Stimulated activated CD8-positive, alpha-beta memory T cell treated with anti-CD3 and anti-CD28 coated beads, Interleukin-12 subunit alpha, Interleukin-12 subunit beta, amount 100 ng/mL, for 24 hours (primary cell): ENCODE measurements around the gene CPAMD8.
"Not testable (repeated sequence)": the region's sequence is repeated elsewhere in the genome, so short reads cannot be mapped to it uniquely, and the experiment has no call there.

Experiments
- DNase-seq: peaks from one replicate; pipeline ENCODE4 v3.0.0-alpha.2; 2020; ENCODE audit errors: extremely low read depth

CPAMD8 gene

DNA sequence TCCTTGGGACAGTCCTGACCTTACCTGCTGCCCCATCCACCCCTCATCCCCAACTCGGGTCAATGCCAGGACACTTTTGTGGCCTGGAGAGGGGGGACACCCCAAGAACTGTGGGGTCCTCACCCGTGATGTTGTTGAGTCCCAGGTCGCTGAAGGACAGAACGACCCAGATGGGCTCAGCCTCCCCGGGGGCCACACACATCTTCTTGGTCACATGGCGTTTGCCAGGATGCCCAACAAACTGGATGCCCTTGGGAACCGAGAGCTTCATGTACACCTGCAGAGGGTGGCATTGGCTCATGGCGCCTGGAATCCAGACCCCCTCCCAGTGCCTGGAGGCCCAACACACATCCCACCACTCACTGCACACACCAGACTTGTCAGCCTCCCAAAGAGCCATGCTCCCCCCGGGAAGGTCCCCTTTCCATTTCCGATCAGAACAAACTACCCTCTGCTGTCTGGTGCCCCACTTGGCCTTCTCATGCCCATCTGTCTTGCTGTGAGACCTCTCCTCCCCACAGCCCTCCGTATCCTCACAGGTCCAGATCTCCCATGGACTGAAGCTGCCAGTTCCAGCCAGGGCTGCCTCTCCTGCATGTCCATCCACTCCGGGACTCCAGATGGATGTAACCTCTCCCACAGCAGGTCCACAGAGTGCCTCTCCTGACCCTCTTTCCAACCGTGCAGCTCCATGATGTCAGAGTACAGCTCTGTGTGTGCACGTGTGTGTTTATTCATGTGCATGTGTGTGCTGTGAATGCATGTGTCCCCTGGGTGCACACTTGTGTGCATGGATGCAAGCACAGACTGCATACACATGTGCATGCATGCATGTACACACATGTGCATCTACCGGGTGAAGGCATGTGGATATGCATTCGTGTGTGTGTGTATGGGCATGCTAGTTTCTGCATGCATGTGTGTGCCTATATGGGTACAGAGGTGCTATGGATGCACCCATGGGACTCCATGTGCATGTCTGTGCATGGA is 79.4 kb downstream of the CPAMD8 start:
- no peak for DNase-seq

DNA sequence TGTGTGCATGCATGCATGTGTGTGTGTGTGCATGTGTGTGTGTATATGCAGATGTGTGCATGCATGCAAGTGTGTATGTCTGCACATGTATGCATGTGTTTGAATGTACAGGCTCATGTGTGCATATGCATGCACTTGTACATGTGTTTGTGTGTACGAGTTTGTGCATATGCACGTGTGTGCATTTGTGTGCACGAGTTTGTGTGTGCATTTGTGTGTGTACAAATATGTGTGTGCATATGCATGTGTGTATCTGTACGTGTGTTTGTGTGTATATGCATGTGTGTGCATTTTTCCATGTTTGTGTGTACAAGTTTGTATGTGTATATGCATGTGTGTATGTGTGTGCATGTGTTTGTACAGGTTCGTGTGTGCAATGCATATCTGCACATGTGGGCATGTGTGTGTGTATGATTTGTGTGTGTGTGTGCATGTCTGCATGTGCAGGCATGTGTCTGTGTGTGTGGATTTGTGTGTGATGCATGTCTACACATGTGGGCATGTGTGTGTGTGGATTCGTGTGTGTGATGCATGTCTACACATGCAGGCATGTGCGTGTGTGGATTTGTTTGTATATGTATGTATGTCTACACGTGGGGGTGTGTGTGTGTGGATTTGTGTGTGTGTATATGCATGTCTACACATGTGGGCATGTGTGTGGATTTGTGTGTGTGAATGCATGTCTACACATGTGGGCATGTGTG is 80.7 kb downstream of the CPAMD8 start:
- no peak for DNase-seq

DNA sequence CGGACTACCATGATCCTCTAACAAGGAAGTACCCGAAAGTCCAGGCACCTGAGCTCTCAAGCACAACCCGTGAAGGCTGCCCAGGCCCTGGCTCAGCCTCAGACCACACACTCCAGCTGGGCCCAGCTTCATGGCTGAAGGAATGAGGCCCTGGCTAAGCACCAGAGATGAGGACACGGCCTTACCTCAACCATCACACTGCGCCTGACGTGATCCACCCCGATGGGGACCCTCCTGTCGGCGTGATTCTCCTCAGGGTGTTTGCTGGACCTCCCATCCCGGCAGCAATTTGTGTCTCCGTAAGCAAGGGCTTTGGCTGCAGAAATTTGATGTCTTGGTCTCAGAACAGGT is 81.3 kb downstream of the CPAMD8 start:
- no peak for DNase-seq

DNA sequence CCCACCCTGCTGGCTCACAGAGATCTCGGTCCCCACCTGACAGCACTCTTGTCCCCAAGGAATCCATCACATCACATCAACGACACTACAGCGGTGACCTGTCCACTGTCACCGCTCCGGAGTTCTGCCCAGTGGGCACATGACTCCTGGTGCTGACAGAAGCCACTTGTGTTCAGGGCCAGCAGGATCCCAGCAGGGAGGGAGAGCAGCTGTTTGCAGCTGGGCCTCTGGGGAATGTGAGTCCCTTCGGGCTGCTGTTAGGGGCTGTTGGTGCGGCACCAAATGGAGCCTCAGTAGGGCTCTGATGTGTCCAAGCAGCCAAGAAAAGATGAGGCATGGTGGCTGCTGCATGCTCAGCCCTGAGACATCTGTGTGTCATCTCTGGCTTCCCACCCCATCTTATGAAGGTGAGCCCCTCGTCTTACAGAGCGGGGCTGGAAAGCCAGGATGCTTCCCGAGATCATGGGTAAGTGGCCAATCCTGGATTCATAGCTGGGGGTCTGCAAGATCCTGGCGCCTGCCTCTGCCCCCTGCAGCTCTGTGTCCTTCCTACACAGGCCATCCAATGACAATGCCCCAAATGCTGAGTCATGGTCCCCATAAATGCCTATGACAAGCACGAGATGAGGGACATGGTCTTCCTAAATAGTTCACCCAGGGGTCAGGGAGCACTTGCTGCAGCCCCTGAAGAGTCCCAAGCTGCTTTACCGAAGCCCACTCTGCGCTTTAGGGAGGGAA is 81.8 kb downstream of the CPAMD8 start:
- no peak for DNase-seq

DNA sequence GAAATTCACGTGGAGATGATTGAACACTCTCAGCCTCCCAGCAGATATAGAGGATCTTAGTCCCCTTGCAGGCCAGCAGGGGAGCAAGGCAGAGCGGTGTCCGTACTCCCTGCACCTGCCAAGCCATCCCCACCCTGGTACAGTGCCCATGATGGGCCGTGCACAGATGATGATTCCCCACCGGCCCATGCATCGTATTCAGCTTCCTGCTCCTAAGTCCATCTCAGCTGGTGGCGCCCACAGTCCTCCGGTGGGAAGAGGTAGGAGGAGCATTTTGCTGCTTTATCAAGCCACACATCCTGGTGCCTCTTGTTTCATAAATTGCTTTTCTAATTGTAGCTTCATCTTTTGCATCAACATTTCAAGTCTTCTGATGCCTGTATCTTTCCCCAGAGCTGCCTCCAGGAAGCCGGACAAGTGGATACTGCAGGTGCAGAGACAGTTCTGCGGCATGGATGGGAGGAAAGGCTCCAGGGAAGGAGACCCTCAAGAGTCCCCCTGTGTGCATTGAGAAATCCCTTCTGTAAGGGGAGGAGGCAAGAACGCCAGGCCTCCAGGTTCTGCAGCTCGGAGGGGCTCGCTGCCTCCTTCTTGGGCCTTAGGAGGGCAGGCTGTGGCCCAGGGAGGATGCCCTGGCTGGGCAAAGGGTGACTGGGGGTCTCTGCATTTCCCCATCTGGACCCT is 82.5 kb downstream of the CPAMD8 start:
- DNase-seq = no peak

DNA sequence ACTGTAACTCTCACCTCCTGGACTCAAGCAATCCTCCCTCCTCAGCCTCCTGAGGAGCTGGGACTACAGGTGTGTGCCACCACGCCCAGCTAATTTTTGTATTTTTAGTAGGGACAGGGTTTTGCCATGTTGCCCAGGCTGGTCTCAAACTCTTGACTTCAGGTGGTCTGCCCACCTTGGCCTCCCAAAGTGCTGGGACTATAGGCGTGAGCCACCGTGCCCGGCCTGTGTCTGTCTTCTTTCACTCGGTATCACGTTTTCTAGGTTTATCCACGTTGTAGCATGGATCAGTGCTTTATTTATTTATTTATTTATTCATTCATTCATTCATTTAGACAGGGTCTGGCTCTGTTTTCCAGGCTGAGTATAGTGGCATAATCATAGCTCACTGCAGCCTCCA is 83.5 kb downstream of the CPAMD8 start:
- not testable (repeated sequence) for DNase-seq

DNA sequence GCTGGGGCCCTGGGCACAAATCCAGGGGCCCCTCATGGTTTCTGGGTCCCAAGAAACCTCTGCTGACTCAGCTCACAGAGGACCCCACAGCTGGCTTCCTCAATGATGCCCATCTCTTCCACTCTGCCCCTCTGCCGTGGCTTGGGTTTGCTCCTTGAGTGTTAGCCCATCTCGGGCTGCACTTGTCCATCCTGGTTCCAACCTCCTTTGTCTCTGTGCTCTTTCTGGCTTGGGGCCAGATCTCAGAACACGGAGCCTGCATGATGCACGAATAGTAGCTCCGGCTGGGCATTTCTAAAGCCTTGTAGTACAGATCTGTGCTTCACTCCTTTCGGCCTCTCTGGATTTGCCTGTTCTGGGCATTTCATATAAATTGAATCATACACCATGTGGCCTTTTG is 84.0 kb downstream of the CPAMD8 start:
- DNase-seq = no peak

DNA sequence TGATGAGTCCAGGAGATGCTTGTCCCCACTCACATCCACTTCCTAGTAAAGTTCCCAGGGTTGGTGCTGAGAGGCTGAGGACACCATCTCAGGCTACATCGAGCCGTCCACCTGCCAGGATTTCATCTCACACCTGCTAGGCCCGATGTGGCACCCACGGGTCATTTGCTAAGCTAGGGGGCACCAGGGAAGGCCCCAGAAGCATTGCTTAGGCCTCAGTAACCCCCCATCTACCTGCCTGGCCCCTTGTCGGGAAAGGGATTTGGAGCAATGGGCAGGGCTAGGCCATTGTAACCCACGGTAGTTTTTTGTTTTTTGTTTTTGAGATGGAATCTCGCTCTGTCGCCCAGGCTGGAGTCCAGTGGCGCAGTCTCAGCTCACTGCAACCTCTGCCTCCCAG is 86.0 kb downstream of the CPAMD8 start:
- DNase-seq = no peak

DNA sequence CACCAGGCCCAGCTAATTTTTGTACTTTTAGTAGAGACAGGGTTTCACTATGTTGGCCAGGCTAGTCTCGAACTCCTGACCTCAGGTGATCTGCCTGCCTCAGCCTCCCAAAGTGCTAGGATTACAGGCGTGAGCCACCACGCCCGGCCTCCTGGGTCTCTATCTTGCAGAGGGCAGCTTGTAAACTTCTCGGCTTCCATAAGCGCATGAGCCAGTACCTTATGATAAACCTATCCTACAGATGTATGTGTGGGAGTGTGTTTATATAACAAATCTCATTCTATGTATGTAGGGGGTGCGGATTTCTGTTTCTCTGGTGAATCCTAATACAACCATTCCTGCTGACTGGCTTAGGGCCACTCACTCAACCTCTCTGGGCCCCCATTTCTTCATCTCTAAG is 86.5 kb downstream of the CPAMD8 start:
- DNase-seq = not testable (repeated sequence)

DNA sequence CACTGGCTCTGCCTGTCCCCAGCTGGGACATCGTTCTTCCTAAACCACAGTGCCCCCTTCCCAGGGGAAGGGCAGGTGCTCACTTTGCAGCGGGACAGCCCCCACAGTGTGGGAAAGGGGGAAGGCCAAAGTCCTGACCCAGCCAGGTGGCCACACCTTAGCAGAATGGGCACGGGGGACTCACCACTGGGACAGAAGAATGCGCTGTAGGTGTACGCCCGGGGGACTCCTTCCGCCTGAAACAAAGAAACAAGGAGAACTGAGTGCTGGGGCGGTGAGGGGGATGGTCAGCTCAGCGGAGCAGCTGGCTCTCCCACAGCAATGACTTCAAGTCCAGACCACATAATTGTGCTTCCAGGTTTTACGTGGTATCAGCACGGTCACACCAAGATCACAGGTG is 88.4 kb downstream of the CPAMD8 start:
- no peak for DNase-seq

DNA sequence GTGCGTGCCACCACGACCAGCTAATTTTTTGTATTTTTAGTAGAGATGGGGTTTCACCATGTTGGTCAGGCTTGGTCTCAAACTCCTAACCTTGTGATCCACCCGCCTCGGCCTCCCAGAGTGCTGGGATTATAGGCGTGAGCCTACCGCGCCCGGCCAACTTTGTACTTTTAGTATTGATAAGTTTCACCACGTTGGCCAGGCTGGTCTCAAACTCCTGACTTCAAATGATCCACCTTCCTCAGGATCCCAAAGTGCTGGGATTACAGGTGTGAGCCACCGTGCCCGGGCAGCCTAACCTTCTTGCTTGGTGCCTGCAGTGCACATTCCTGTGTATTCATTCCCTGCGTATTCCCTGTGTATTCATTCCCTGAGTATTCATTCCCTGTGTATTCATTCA is 88.8 kb downstream of the CPAMD8 start:
- DNase-seq = not testable (repeated sequence)

DNA sequence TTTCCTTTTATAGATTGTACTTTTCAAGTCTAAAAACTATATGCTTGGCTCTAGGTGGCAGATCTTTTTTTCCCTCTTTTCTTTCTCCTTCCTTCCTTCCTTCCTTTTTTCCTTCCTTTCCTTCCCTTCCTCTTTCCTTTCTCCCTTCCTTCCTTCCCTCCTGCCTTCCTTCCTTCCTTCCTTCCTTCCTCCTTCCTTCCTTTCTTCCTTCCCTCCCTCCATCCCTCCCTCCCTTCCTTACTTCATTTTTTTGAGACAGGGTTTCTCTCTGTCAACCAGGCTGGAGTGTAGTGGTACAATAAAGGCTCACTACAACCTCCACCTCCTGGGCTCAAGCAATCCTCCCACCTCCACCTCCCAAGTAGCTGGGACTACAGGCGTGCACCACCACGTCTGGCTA is 89.7 kb downstream of the CPAMD8 start:
- no peak for DNase-seq

DNA sequence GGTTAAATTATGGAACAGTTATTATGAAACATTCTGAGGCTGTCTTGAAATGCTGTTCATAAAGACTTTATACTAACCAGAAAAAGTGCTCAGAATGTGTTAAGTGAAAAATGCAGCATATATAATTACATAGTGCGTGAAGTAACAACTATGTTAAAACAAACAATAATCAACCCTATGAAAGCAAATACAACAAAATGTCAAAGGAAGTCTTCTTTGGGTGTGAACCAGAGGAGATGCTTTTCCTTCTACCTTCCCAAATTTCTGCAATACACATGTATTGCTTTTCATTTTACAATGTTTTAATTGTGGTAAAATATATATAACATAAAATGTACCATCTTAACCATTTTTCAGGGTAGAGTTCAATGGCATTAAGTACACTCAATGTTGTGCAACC is 92.1 kb downstream of the CPAMD8 start:
- no peak for DNase-seq

DNA sequence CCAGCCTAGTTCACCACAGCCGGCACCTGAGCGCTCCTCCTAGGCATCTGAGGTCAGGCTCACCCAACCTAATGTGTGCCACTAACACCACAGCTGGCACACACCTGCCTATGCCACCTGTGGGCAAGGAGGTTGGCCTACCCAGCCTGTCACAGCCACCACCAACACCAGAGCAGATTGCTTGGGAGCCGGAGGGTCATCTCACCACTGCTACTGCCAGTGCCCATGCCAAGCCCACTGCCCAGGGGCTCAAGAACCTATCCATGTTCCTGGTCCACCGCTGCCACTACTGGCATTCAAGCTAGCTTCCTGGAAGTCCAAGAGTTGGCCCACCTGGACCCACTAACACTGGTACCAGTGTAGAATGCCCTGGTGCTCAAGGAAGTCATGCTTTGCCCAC is 95.3 kb downstream of the CPAMD8 start:
- DNase-seq = no peak

DNA sequence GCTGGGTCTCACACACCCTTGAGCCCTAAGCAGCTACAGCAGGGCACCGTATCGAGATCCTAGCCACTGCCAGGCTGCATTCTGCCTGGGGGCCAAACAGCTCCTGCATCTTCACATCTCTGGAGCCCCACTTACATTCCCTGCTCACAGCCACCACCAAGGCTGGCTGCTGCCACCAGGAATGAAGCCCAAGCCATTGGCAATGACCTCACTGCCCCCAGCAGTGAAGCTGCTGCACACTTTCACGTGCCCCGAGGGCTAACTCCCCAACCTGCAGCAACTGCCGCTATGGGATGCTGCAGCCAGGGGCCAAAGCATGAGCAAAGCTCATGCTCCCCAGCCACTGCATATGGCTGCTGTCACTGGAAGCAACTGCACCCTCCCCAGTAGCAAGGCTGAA is 95.9 kb downstream of the CPAMD8 start:
- DNase-seq = no peak

DNA sequence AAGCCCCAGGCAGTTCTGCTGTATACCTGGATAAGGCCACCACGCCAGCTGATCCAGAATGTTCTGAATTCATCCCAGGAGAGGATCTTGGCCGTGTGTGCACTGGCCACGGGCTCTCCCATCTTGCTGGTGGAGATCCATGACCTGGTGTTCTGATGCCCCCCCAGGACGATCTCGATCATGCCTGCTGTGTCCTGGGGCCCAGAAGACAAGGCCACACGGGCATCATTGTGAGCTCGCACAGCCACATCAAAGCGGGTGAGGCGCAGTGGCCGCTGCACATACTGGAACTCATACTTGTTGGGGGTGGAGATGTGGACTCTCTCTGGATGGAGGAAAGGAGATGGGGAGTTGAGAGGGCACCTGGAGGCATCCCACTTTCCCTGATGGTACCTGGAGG is 97.7 kb downstream of the CPAMD8 start:
- no peak for DNase-seq

DNA sequence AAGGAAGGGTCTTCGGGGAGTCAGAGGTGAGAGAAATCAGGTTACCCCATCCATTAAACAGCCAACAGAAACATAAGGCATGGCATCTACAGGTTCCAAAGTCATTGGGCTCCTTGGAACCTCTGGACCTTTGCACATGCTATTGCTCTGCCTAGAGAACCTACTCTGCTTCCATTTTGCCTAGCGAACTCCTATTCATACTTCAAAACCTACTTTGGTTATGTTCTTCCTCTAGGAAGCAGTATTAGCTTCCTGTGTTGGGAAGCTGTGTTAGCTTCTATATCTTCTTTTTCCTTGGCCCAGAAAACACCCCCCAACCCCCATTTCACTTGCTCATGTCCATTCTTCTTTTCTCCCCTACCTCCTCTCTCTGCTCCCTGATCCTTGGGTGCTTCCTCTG is 98.3 kb downstream of the CPAMD8 start:
- no peak for DNase-seq

DNA sequence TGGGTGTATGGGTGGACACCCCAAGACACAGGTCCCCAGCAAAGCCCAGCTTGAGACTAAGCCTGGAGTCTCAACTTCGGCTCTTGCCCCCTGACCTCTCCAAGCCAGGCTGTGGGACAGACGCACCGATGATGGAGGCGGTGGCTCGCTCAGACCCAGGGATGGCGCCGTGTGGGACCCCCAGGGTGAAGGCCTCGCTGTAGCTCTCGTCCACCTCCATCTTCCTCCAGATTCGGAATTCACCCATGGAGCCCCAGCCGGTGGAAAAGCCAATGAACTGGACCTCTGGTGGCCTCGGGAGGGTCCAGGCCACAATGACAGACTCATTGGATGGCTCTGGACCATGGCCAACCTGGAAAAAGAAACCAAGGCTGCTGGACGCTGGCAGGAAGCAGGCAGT is 98.7 kb downstream of the CPAMD8 start:
- DNase-seq = no peak

DNA sequence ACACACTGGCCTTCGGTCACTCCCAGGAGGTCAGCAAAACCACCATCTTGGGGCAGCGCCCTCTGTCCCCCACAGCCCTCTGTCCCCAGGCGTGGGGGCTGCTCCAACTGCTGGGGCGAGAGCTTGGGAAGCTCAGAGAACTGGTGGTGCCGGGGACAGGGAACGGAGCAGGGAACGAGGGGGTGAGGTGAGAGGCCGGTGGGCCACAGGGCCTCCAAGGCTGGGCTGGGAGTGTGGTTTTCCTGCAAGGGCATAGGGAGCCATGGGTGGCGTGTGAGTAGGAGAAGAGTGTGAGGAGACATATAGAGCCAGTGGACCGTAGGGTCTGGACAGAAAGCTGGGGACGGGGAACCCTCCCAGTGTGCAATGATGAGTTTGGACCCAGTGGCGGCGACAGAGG is 103.7 kb downstream of the CPAMD8 start:
- no peak for DNase-seq

DNA sequence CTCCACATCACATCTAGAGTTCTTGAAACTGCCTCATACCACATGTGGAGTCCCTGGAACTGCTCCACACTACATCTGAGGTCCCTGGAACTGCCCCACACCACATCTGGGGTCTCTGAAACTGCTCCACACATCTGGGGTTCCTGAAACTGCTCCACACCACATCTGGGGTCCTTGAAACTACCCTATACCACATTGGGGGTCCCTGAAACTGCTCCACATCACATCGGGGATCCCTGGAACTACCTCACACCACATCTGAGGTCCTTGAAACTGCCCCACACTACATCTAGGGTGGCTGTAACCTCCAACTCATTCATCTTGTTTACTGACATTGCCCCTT is 104.0 kb downstream of the CPAMD8 start:
- DNase-seq = no peak

DNA sequence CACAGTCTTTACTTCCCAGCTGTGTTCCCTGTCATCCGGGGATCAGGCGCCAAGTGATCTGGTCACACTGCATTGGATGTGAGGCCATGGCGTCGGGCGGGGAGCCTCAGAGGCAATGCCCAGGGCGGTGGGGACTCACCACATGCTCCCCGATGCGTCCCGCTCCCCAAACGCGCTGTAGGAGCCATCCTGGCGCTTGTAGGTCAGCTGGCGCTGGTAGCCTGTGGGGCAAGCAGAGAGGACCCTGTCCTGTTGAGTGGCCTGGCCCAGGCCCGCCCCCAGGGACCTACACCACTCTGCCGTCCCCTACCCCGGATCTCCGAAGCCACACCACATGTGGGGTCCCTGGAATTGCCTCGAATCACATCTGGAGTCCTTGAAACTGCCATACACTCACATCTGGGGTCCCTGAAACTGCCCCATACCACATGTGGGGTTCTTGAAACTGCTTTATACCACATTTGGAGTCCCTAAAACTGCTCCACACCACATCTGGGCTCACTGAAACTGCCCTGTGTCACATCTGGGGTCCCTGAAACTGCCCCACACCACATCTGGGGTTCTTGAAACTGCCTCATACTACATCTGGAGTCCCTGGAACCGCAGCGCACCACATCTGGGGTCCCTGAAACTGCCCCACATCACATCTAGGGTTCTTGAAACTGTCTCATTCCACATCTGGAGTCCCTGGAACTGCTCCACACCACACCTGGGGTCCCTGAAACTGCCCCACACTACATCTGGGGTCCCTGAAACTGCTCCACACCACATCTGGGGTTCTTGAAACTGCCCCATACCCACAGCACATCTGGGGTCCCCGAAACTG is 104.6 kb downstream of the CPAMD8 start:
- DNase-seq = no peak
